ENCODE data around the gene ERI2.
A peak's percentile ranks its signal among the peaks of the same experiment; 100 is the strongest.
"Not testable (repeated sequence)": the region's sequence is repeated elsewhere in the genome, so short reads cannot be mapped to it uniquely, and the experiment has no call there.

Gene ERI2

DNA sequence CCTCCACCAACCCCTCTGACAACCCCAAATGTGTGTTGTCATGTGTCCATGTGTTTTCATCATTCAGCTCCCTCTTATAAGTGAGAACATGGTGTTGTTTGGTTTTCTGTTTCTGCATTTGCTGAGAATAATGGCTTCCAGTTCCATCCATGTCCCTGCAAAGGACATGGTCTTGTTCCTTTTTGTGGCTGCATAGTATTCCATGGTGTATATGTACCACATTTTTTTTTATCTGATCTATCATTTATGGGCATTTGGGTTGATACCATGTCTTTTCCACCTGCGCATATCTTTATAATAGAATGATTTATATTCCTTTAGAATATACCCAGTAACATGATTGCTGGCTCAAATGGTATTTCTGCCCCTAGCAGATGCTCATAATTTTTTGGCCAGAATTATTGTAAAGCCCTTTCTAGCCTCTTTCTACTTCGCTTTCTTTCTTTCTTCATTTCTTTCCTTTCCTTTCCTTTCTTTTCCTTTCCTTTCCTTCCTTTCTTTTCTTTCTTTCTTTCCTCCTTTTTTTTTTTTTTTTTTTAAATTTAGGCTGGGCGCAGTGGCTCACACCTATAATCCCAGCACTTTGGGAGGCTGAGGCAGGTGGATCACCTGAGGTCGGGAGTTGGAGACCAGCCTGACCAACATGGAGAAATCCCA lies 12.8 kb upstream of the ERI2 start:
- no peak for DNase-seq (ENCODE audit: low read depth)

DNA sequence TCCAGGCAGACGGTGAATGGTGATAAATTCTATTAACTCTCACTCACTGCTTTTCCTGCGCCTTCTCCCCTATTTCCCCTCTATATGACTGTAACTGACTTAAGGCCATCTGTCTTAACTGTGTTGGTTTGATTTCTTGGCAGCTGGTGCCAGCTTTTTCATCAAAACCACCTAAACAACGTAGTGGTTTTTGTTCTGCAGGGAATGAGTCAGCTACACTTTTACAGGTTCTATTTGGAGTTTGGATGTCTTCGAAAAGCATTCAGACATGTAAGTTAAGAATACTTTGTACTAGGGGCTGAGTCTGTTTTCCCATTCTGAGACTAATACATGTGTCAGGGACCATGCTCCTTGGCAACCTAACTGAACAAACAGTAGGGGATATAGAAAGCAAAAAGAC lies 8.5 kb upstream of the ERI2 start:
- DNase-seq (ENCODE audit: low read depth): no peak

DNA sequence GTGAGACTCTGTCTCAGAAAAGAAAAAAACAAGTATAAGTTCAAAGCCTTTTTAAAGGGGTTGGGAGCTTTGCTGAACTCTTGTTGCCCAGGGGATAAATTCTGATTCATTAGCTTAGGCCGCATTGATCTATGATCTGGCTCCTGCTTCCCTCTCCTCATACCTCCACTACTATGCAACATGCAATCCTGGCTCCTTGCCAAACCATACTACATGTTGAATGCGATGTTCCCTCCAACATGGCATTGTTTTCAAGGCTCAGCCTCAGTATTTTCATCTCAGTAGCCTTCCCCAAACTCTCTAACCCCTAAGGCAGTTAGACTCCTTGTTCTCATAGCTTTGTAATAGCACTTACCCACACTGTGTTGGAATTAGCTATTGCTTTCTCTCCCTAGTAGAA lies 6.2 kb upstream of the ERI2 start:
- no peak for DNase-seq (ENCODE audit: low read depth)

DNA sequence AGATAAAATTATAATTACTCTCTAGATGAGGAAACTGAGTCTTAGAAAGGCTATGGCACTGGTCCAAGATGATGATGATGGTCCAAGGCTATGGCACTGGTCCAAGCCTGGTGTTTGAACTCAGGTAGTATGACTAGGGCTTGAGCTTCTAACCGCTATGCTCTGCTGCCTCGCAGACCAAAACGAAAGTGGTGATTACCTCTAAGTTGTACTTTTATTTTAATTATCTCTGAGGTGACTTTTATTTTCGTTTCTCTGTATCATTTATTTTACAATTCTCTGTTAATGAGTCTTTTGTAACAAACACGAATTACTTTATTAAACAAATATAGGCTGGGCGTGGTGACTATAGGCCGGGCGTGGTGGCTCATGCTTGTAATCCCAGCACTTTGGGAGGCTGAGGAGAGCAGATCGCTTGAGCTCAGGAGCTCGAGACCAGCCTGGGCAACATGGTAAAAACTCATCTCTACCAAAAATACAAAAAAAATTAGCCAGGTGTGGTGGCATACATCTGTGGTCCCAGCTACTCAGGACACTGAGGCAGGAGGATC lies 5.7 kb upstream of the ERI2 start:
- no peak for DNase-seq (ENCODE audit: low read depth)

DNA sequence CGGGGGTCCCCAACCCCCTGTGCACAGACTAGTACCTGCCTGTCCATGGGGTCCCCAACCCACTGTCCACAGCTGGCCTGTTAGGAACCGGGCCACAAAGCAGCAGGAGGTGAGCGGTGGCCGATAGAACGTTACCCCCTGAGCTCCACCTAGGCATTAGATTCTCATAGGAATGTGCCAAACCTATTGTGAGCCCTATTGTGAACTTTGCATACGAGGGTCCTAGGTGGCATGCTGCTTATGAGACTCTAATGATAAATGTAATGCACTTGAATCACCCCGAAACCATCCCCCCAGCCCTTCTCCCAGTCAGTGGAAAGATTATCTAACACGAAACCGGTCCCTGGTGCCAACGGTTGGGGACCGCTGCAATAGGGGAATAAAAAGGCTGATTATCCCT lies 1.6 kb upstream of the ERI2 start:
- no peak for DNase-seq (ENCODE audit: low read depth)

DNA sequence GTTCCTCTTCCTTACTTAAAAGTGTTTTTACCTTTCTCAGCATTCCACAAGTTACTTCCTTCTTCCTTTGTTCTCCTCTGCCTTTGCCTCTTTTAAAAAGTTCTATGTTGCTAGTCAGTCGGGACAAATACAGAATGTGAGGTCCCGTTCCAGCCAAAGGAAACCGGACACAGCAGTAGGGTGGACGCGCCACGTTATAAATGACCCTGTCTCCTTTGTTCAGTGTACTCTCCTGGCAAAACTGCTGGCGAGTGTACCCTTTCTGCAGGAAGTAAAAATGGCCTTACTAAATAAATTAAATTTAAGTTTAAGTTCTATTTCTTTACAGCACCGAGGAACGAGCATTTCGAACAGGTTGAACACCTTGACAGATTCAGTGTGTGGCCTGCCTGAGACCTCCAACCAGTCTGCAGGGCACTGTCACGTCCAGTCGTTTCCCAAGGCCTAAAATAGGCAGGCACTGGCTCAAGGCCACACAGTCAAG lies 546 bp downstream of the ERI2 start:
- not testable (repeated sequence) for DNase-seq (ENCODE audit: low read depth)

DNA sequence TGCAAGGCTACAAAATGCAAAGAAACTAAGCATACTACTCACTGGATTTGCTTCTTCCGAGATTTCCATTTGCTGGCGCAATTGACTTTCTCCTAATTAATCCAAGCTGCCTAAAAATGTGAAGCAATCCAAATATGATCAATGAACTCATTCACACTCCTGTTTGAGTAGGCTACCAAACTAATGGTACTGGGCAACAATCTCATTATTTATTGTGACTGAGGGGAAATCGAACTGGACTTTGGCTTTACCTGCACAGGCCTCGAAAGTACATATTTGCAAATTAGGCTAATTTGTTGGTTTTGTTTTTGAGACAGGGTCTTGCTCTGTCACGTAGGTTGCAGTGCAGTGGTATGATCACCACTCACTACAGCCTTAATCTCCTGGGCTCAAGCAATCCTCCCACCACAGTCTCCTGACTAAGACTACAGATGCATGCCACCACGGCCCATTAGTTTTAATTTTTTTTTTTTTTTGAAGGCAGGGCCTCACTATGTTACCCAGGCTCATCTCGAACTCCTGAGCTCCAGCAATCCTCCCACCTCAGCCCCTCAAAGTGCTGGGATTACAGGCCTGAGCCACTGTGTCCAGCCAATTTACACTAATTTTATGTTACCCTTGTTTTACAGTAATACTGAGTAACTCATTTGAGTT lies 2.6 kb downstream of the ERI2 start:
- DNase-seq (ENCODE audit: low read depth): no peak

DNA sequence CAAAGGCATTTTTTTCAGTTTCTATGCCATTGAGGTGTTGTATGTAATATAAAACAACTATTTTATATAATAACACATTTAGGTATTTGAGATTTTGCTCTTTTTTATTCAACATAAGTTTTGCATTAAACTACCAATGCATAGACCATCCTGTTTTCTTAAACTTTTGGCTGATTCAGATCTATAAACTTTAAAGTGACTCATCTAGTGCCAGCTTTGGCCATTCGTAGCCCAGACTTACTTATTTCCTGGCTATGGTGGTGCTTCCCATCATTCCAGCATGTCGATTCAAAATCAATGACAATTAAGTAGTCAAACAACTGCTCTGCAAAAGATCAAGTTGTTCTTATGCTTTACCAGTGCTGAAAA lies 3.1 kb downstream of the ERI2 start:
- DNase-seq (ENCODE audit: low read depth): no peak

DNA sequence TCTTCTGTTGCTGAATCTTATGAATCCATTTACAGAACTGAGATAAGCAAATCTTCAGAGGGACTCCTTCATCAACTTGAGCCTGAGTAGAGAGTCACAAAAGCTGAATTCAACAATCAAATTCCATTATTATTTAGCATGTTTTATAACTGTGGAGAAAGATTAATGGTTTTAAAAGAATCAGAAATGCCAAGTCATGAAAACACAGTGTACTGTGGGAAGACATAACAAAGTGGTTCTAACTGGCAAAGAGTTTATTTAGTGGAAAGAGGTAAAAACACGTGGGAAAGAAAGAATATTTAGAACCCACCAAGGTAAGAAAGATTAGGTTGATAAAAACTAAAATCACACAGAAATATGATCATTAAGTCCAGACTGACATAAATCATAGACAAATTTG lies 5.0 kb downstream of the ERI2 start:
- DNase-seq (ENCODE audit: low read depth): no peak

DNA sequence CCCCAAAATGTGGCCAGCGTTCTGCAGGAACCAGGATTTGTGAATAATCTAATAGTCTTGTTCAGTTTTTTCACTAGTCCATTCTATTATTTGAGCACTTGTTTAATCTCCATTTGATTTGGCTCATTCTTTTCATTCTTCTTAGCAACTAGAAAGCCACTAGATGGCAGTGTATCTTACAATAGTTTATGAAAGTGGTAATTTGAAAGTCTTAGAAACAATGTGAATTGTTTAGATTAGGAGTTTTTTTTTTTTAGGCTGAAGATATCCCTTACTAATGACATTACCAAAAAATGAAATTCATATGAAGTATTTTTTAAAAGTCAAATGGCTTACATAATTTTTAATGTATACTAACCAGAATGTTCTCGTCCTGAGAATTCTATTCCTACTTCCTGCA lies 6.7 kb downstream of the ERI2 start:
- no peak for DNase-seq (ENCODE audit: low read depth)

DNA sequence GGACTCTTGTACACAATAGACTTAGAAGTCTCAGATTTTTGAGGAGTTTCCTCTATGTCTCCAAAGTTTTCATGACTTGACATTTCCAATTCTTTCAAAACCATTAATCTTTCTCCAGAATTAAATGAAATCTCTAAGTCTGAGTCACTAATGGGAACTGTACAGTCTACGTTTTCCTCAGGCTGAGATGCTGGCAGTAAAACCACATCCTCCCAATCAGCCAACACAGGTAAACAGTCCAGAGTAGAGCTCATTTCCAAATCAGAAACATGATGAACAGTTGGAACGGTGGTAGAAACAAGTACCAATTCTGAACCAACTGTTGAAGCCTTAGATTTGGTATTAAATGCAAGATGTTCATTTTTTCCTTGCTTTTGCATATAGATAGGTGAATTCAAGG lies 7.9 kb downstream of the ERI2 start:
- DNase-seq (ENCODE audit: low read depth): no peak

DNA sequence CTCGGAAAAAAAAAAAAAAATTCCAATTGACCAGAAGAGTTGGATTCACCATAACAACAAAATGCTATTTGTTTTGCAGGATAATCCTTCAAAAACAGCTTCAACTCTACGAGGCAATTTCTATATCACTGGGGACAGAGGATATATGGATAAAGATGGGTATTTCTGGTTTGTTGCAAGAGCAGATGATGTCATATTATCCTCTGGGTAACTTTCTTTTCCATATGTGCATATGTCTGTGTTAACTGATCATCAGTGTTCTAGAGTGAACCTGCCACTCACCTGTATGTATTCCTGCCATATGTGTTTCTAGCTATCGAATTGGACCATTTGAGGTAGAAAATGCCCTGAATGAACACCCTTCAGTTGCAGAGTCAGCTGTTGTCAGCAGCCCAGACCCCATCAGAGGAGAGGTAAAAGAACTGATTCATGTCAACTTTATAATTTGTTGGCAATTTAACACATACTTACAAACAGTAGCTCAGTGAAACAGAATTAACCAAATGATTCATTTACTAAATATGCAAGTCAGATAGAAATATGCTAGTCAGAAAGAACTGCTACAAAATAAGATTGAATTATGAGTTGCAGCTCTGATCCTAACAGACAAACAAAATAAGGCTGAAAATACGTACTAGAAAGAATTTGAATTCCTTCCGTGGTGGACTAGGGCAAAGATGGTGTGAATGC lies 14.2 kb downstream of the ERI2 start:
- DNase-seq (ENCODE audit: low read depth): no peak

DNA sequence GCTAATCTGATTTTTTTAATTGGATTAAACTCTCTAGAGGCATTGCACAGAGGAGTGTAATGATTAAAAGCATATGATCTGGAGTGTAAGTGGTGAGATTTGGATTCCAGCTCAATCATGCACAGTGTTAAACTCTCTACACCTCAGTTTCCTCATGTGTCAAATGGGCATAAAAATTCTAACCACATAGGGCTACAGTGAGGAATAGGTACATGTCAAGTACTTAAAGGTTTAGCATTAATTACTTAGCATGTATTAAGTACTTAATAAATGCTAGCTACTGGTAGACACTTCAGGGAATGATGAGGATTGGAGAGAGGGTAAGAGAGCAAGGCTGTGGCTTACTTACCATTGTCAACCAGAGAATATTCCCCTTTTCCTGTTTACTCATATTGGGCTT lies 17.1 kb downstream of the ERI2 start:
- DNase-seq (ENCODE audit: low read depth): no peak

DNA sequence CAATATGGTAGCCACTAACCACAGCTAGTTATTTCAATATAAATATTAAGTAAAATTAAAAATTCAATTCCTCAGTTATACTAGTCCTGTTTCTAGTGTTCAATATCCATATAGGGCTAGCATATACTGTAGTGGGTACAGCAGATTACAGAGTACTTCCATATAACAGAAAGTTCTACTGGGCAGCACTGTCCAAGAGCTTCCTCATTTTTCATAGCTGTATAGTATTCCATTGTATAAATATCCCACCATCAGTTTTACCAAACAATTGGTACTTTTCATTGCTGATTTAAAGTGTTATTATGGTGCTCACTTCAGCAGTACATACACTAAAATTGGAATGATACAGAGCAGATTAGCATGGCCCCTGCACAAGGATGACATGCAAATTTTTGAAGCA lies 22.1 kb downstream of the ERI2 start:
- DNase-seq (ENCODE audit: low read depth): no peak

DNA sequence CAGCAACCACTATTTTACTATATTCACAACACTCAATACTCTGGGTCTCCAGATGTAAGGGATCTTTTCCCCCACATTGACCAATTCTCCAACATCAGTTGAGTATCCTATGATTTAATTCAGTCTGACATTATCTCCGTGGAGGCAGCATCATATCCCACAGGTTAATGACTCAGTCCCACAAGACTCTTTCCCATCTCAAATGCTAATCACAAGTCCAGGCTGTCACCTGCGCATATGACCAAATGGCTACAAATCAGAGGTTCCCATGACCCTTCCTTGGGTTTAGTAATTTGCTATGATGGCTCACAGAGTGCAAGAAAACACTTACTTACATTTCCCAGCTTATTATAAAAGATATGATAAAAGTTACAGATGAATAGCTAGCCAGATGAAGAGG lies 23.8 kb downstream of the ERI2 start:
- DNase-seq (ENCODE audit: low read depth): no peak

DNA sequence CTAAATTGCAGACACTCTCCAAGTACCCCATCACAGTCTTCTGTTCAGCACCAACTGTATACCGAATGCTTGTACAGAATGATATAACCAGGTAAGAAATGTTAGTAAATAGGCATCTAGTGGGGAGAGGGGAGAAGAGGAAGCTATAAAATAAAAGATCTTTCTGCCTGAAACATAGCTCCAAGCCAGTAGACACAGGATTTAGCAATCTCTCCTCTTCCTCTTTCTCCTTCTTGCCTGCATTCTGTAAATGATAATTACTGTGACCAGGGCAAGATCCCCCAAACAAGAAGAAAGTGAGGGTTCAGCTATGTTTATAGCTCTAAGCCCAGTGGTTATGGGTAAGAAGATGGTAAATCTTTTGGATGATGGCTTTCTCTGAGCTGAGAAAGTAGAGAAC lies 24.6 kb downstream of the ERI2 start:
- DNase-seq (ENCODE audit: low read depth): no peak

DNA sequence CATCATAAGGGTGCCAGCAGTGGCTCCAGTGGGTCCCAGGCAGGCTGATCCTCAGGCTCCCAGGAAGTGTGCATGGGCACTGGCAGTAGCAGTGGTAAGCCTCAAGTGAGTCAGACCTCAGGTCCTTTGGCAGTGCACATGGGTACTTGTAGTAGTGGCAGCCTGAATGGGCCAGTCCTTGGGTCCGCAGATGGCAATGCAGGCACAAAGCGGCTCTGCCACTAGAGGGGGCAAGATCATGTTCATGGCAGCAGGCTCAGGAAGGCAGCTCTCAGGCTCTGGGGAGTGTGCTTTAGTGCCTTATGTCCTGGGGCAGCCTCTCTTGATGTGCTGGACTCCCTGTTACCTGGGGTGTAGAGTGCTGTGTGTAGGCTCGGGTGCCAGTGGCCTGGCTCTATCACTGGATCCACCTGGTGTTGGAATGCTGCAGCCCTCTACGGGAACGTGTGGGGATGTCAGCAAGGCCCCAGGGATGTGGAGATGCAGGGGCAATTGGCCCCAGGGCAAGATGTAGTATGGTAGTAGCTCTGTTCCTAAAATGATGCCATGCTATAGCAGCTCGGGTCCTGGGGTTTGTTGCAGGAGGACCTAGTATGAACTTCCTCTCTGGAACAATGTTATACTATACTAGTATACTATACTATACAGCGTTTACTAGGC lies 31.4 kb downstream of the ERI2 start:
- peak; percentile 40 for DNase-seq (ENCODE audit: low read depth)

DNA sequence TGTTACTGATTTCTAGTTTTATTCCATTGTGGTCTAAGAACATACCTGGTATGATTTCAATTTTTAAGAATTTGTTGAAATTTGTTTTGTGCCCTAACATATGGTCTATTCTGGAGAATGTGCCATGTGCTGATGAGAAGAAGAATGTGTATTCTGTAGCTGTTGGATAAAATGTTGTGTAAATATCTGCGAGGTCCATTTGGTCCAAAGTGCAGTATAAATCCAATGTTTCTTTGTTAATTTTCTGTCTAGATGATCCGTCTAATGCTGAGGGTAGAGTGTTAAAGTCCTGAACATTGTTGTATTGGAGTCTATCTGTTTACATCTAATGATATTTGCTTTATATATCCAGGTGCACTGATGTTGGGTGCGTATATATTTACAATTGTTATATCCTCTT lies 32.6 kb downstream of the ERI2 start:
- DNase-seq (ENCODE audit: low read depth): no peak

DNA sequence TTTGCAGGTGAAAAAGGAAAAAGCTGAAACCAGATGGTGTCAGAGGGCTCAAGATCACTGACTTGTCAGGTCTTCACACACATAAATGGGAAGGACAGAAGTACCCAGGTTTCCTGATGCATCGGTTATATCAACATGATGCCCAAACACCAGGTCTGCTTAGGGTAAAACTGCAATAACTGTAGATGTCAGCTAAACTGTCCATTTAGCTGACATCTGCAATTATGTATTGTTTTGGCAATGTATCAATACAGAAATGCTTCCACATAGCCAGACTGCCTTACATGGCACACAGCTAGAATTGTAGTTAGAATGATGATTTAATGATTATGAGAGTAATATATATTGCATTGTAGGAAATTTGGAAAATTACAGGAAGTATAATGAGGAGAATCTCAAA lies 37.5 kb downstream of the ERI2 start:
- DNase-seq (ENCODE audit: low read depth): no peak

DNA sequence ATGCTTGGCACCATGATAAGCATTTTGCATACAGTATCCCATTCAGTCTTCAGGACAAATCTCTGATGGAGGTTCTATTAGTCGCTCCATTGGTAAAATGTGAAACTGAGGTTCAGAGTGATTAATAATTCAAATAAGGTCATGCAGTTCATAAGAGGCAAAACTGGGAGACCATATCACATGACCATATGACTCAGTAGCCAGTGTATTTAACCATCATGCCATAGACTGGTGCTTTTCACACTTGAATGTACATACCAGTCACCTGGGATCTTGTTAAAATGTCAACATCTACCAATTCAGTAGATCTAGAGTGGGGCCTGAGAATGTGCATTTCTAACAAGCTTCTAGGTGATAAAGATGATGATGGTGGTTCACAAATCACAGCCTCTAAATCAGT lies 38.2 kb downstream of the ERI2 start:
- no peak for DNase-seq (ENCODE audit: low read depth)

DNA sequence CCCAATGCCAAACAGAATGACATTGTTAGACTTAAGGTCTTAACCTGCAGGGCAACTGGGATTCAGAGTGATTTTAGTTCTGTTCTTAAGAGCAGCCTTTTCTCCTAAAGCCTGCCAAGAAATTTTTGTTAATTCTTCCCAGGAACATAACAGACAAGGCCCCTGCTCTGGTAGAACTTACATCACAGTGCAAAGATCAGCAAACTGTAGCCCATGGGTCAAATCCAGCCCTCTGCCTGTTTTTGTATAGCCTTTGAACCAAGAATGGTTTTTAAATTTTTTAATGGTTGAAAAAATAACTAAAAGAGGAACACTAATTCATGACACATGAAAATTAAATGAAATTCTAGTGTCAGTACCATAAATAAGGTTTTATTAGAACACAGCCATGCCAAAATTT lies 38.7 kb downstream of the ERI2 start:
- no peak for DNase-seq (ENCODE audit: low read depth)

DNA sequence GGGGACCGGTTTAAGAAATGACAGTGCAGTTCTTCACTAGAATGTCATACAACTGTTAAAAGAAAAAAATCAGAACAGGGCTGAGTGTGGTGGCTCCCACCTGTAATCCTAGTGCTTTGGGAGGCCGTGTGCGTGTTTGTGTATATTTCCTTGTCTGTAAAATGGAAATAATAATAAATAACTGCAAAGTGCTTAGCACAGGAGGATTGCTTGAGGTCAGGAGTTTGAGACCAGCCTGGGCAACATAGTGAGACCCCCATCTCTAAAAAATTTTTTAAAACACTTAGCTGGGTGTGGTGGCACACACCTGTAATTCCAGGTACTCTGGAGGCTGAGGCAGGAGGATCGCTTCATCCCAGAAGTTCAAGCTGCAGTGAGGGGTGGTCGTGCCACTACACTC lies 40.0 kb downstream of the ERI2 start:
- no peak for DNase-seq (ENCODE audit: low read depth)

DNA sequence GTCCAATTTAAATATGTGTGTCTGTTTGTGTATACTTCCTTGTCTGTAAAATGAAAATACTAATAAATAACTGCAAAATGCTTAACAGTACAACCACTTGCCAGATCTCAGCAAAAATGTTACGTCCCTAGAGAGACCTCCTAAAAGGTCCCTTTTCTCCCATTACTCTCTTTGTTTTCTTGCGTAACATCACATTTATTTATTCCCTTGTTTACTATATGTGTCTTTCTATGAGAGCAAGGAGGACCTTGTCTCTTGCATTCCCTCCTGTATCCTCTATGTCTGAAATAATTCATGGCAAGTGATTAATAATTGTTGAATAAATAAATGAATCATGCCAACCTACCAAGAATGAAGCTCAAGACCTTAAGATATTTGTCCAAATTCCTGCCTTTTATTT lies 40.5 kb downstream of the ERI2 start:
- no peak for DNase-seq (ENCODE audit: low read depth)

Measured in T follicular helper cell (primary cell).